GM19193 (cell line): ENCODE data around the gene RCOR2.

ENCODE experiments used
- POLR2A ChIP-seq: IDR thresholded peaks from 4 replicates; pipeline ENCODE4 v1.6.1; 2011; ENCODE audit not compliant: insufficient read depth, insufficient read length; ENCODE audit errors: extremely low read depth

The RCOR2 gene

GRCh38 chr11:63879598-63880402 is 37.2 kb downstream of the RCOR2 start:
- TF ChIP-seq POLR2A: no peak

DNA sequence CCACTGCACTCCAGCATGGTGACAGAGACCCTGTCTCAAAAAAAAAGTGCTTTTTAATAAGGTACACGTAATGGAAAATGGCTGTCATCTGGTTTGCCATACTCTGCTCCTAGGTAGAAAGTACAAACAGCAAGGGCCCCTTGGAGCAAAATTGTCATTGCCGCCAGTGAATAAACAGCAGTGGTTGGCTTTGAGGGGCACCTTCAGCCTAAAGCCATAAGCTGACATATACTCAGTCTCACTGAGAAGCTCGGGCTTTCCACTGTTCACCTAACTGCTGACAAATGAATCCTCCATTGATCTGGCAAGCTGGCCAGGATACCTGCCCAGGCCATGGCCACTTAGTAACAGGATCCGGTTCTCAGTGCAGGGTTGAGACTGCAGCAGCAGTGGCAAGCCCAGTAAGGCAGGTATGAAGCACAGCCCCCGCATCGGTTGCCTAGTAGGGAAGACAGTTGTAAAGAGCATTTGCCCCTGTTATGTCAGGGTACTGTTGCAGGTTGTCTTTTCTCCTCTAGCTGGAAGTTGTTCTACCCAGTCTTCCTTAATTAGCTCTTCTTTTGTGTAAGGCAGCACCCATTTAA is 39.2 kb downstream of the RCOR2 start:
- no peak for TF ChIP-seq POLR2A

GRCh38 chr11:63876616-63877015 is 40.3 kb downstream of the RCOR2 start:
- no peak for TF ChIP-seq POLR2A

DNA sequence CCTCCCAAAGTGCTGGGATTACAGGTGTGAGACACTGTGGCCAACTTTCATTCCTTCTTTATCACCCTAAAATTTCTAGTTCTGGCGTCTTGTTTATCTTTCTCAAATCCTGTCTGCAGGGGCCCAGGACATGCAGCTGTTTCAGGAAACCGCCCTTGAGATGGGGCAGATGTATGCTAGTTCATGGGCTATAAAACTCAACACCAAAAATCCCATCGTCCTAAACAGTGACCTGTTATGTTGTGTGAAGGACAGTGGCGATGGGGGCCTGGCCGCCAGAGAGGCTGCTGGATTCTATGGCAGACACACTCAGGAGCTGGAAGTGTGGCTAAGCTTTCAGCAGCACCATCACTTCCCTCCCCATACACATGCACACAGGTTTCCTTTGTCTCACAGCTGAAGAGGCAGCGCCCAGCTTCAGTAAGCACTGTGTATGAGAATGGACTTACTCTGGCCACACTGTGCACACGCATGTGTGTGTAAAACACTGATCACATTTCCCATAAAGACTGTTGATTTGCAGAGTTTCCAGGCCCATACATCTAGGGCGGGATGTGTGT is 41.4 kb downstream of the RCOR2 start:
- no peak for TF ChIP-seq POLR2A

GRCh38 chr11:63874511-63874910 is 42.5 kb downstream of the RCOR2 start:
- TF ChIP-seq POLR2A: no peak

DNA sequence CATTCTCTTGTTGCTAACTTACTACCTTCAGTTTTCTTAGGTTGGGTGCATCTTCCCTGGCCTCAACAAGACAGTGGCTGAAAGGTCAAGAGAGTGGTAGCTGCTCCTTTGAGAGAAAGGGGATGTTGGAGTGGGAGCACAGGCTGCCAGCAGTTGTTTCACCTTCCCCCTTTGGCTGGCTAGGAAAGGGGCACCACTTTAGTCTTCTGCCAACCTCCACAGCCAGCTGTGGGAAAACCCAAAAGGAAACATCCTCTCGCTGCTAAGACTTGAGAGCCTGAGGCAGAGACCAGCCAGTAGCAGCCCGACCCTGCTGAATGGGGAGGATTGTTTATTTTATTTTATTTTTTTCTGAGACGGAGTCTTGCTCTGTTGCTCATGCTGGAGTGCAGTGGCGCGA is 43.7 kb downstream of the RCOR2 start:
- TF ChIP-seq POLR2A: no peak

DNA sequence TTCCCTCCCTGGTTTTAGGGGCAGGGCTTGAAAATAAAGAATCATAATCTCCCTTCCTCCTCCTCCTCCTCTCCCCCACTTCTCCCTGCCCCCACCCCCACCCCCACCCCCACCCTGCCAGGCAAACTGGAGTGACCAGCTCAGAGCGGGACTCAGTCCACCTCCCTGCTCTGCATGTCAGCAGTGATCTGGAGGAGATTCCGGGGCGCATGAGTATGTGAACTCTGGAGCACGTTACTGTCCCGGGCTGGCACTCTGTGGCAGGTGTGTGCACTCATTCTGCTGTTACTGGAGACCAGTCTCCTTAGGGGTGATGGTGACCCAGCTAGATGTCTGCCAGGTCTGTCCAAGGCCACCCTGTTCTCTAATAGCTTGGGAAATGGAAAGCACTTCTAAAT is 44.2 kb downstream of the RCOR2 start:
- no peak for TF ChIP-seq POLR2A

DNA sequence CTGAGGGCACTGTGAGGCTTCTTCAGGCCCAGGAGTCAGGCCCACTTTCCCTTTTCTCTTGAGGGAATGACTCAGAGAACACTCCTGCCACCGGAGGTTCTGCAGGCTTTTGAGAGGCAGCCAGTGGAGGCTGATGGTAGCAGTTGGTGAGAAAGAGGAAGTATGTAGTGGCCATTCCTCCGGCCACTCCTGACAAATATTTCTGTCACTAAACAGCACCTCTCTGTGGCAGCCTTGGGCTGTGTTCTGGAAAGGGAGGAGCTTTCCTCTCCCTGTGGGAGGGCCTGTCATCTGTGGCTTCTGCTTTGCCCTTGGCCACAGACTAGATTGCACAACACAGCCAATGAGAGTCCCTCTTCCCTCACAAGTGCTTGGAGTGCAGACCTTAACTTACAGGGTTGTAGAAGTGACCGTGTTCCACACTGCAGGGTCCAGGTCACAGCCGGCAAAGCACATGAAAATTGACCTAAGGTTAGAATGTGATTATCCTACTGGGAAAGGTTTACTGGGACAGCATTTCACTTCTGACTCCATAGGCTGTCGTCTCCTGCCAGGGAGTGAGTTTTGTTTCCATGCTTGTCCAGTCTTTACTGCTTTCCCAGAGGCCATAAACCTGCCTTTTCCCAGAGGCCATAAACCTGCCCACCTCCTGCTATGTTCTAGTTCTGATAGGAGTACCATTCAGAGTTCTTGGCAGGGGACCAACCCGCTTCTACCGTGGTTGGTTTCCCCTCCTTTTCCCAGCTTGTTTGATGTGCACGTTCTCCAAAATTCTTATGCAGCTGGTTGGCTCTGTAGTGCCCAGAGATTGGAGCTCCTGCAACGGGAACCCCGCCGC is 44.8 kb downstream of the RCOR2 start:
- TF ChIP-seq POLR2A: no peak

GRCh38 chr11:63870351-63871140 is 46.4 kb downstream of the RCOR2 start:
- TF ChIP-seq POLR2A: no peak

DNA sequence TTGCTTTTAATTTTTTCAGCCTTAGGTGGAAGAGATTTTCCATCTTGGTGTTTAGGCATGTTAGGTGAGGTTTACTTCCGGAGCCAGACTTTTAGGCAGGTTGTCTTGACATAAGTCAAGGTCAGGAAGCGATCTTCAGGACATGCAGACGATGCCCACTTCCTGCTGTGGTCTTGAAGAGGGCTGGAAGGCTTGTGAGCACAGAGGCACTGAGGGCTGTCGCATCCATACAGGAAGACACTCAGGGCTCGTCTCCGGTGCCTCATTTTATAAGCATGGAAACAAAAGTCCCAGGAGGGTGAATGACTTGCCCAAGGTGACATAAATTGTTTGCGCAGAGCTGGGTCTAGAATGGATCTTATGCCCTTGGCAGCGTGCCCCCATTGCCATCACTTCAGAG is 47.3 kb downstream of the RCOR2 start:
- no peak for TF ChIP-seq POLR2A

GRCh38 chr11:63869171-63869591 is 47.8 kb downstream of the RCOR2 start:
- TF ChIP-seq POLR2A: no peak

- TF ChIP-seq POLR2A: no peak
These were observed 48.4 kb downstream of the RCOR2 start for GRCh38 chr11:63868399-63869064.

DNA sequence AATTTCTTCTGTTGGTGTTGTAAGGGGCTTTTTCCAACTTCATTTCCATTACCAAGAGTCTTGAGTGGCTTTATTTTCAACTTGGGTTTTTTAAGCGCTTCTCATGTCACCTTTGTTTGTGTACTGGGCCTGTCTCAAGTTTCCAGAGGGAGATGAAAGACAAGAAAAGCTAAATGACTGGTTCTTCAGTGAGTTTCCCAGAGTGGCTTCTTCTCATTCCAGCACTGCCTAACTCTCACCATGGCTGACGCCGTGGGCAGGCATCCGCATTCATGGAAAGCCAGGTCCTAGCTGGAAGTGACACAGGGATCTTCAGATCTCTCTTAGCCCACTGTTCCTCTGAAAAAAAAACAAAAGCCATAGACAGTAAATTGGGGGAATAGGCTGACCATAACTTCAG is 49.5 kb downstream of the RCOR2 start:
- no peak for TF ChIP-seq POLR2A

- no peak for TF ChIP-seq POLR2A
These were observed 50.8 kb downstream of the RCOR2 start for GRCh38 chr11:63866211-63866610.
